Body of pancreas (tissue), 4 donors: ENCODE results near the gene NFKBIB. TPM values are rescaled to one million over a fixed set of nuclear protein-coding genes. Genes with fewer than 3 reads are reported as not detected.

Experiments used
- ATAC-seq: fragments of 150-250 bp; one replicate; pipeline ENCODE4 v1.9.1; 2016
- DNase-seq, 4 donors: peaks; one replicate each; pipeline ENCODE4 v3.0.0-alpha.2; 2019
- H3K27ac ChIP-seq, 4 donors: fragments of 200-600 bp; sonication (generic); 1 replicate in 3 of 4; 2 replicates in 1 of 4; pipeline versions ENCODE4 v1.5.1 to v1.6.1; 2016 to 2019; ENCODE audit warnings: mild to moderate bottlenecking in 1 of 4, mixed read lengths in 1 of 4, moderate library complexity in 1 of 4
- H3K27me3 ChIP-seq, 2 donors: fragments of 200-600 bp; sonication (generic); one replicate each; pipeline ENCODE4 v1.6.0; 2016; ENCODE audit warnings: mild to moderate bottlenecking in 1 of 2
- H3K36me3 ChIP-seq, 2 donors: fragments of 200-600 bp; sonication (generic); replicated peaks in 1 of 2; 2 replicates each; pipeline ENCODE4 v1.5.1; 2016; ENCODE audit warnings: low read depth in 2 of 2; ENCODE audit not compliant: insufficient read depth in 1 of 2
- H3K4me1 ChIP-seq: fragments of 200-600 bp; sonication (generic); one replicate; pipeline ENCODE4 v1.6.0; 2016
- H3K4me3 ChIP-seq, 2 donors: fragments of 200-600 bp; sonication (generic); 1 replicate in 1 of 2; 2 replicates in 1 of 2; pipeline ENCODE4 v1.5.1; 2016 to 2019
- H3K9me3 ChIP-seq, 3 donors: fragments of 200-600 bp; sonication (generic); 1 replicate in 2 of 3; 2 replicates in 1 of 3; pipeline ENCODE4 v1.5.1; 2016
- POLR2A ChIP-seq, 3 donors: fragments of 450-650 bp; IDR thresholded peaks; one replicate each; pipeline ENCODE4 v1.6.1; 2016; ENCODE audit warnings: antibody characterized with exemption in 3 of 3, mild to moderate bottlenecking in 2 of 3
- WGBS, 2 donors: methylation state at CpG; one replicate each; pipeline ENCODE4 v1.1.5; 2017; 5-methylcytosine and 5-hydroxymethylcytosine counted together
- intact Hi-C: fragments of 100-400 bp; cut with DNase I; formaldehyde crosslinking; loops from one replicate; pipeline ENCODE4 v1.15.1; 2023
- total RNA-seq, 2 donors: library from RNA; depleted of rRNA; stranded (reverse); fragments of >200 nt; gene quantifications; one replicate each; pipeline ENCODE4 v1.1.0, GENCODE V29; 2016
- TF ChIP-seq, protein P1 (sequence below), 7 experiments: fragments of 450-650 bp in 4 of 7; fragments of 200-600 bp in 3 of 7; sonication (generic) in 3 of 7; IDR thresholded peaks; one replicate each; pipeline ENCODE4 v1.5.1; 2016 to 2019; ENCODE audit warnings: antibody characterized with exemption in 7 of 7

Gene NFKBIB, protein sequence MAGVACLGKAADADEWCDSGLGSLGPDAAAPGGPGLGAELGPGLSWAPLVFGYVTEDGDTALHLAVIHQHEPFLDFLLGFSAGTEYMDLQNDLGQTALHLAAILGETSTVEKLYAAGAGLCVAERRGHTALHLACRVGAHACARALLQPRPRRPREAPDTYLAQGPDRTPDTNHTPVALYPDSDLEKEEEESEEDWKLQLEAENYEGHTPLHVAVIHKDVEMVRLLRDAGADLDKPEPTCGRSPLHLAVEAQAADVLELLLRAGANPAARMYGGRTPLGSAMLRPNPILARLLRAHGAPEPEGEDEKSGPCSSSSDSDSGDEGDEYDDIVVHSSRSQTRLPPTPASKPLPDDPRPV
- 10 to 100 TPM in 1 of 2 donors, 1 to 10 TPM in 1; 7.8 to 28.3 TPM for total RNA-seq

DNA sequence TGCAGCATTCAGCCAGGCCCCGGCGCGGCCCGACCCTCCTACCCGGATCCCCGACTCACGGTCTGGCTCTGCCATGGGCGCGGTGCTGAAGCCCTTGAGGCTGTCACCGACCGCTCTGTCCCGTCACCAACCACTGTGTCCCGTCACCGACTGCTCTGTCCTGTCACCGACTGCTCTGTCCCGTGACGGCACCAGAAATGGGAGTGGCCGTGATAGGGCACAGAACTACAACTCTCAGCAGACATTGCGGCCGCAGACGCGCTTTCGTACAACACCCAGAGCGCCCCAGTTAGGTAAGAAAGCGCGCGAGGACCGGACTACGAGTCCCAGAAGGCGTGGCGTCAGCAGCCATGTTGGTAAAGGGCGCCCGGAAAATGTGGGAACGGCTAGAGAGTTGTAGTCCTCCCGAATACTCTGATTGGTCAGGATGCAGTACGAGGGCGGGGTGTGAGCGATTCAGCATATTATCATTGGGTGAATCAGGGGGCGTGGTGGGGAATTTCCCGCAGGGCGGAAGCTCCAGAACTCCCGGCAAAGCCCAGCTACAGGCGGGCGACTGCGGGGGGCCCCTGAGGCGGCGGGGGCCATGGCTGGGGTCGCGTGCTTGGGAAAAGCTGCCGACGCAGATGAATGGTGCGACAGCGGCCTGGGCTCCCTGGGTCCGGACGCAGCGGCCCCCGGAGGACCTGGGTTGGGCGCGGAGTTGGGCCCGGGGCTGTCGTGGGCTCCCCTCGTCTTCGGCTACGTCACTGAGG is at the start of gene NFKBIB, which contains the start of gene SIRT2:
Gene NFKBIB (plus strand): TSS at position 523 of the 755 bp plus-strand sequence. CDS start 64 bp downstream, at position 587.
Gene SIRT2 (minus strand): TSS at position 172 of the 755 bp plus-strand sequence. CDS start 97 bp downstream, at position 75.
- no peaks in the 10 kb centered on the region for H3K9me3 ChIP-seq
- no peaks in the 10 kb centered on the region for H3K27me3 ChIP-seq
- ATAC-seq = peak; percentile 97
- H3K4me1 ChIP-seq = peaks cover 32% of the 10 kb centered on the region
- H3K27ac ChIP-seq = peak within 1 kb of the TSS; percentile 67 to 93 (median 84)
- DNase-seq = peak; percentile 100
- intact Hi-C loops = no loop called here
- peak within 1 kb of the TSS; percentile 73 to 79 for H3K4me3 ChIP-seq
- TF ChIP-seq, protein P1, sequence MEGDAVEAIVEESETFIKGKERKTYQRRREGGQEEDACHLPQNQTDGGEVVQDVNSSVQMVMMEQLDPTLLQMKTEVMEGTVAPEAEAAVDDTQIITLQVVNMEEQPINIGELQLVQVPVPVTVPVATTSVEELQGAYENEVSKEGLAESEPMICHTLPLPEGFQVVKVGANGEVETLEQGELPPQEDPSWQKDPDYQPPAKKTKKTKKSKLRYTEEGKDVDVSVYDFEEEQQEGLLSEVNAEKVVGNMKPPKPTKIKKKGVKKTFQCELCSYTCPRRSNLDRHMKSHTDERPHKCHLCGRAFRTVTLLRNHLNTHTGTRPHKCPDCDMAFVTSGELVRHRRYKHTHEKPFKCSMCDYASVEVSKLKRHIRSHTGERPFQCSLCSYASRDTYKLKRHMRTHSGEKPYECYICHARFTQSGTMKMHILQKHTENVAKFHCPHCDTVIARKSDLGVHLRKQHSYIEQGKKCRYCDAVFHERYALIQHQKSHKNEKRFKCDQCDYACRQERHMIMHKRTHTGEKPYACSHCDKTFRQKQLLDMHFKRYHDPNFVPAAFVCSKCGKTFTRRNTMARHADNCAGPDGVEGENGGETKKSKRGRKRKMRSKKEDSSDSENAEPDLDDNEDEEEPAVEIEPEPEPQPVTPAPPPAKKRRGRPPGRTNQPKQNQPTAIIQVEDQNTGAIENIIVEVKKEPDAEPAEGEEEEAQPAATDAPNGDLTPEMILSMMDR (IDR thresholded peaks at IDR 0.05) = peak in 2 of 7 experiments; percentile 0 to 16
- TF ChIP-seq POLR2A (IDR thresholded peaks at IDR 0.05) = peak; percentile 29 to 83 (median 78)
- H3K36me3 ChIP-seq = no peaks in the 10 kb centered on the region
- 0 to 1% methylated on average over 5 to 60 of the region's 64 CpGs for whole genome bisulfite sequencing, 2 donors

DNA sequence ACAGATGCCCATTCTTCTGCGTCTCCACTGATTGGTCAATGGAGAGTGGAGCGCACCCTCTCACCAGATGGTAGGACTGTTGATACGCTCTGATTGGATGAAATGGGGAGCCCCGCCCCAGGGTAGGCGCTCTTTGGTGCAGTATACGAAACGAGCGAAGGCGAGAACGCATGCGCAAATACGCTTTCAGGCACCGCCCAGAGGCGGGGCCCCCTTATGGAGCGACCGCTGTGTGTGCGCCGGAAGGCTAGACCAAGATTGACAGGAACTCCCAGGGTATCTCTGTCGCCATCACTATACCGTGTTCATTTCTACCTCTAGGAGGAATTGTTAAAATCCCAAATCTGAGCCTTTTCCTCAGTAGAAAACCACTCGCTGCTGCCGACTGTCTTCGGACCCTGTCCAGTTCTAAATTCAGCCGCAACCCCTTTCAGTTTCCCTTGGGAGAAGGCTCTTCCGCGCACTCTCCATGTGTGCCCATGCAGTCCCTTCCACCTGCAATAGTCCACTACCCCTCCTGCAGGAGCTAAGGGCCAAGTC is 49.3 kb upstream of the NFKBIB start:
- 0% methylated on average over 8 to 26 of the region's 26 CpGs for WGBS, 2 donors
- intact Hi-C loops = no loop called here
- Histone ChIP-seq H3K4me3 (peak overlapping the region in 1 of 2 donors; percentile 18), H3K36me3 (peaks cover 10 to 15% of the 10 kb centered on the region in 2 donors), H3K9me3 (no peaks in the 10 kb centered on the region), H3K27me3 (no peaks in the 10 kb centered on the region), H3K4me1 (peaks cover 46% of the 10 kb centered on the region), H3K27ac (peak overlapping the region; percentile 95 to 100 (median 98))
- peak; percentile 11 to 88 (median 80) for TF ChIP-seq POLR2A (IDR thresholded peaks at IDR 0.05)
- TF ChIP-seq, protein P1 (IDR thresholded peaks at IDR 0.05) = peak in 5 of 7 experiments; percentile 6 to 51 (median 46)
- DNase-seq (peak in 1 of 4 donors; percentile 100), ATAC-seq (peak; percentile 82)

DNA sequence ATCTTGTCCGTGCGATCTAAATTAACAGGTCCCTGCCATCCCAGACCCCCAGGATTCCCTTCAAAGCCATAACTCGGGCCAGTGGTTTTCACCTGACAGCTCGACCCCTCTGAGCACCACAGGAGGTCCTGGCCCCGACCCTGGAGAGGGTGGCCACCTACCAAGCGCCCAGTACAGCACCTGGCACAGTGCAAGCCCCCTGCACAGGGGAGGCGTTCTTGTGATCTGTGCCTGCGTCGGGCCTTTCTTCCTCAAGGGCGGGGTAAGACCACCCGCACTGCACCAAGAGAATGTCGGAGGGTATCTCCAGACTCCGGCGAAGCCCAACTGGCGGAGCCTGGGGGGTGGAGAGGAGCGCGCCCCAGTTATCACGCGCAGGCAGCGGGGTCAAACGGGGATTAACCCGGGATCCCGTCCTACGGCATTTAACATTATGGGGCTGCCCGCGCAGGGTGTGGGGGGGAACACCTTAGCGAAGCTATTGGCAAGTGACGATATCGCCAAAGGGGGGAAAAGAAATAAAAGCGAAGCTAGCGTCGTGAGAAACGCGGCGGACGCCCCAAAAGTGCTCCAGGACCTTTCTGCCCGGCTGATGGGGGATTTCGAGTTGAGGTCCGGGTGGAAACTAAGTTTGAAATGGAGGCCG is 48.7 kb upstream of the NFKBIB start:
- no peaks in the 10 kb centered on the region for H3K27me3 ChIP-seq
- H3K4me1 ChIP-seq = peaks cover 43% of the 10 kb centered on the region
- H3K4me3 ChIP-seq = peak overlapping the region in 1 of 2 donors; percentile 18
- H3K9me3 ChIP-seq = no peaks in the 10 kb centered on the region
- H3K27ac ChIP-seq = peak overlapping the region; percentile 95 to 100 (median 98)
- 1 to 2% methylated on average over 22 to 40 of the region's 40 CpGs for WGBS, 2 donors
- no peak for TF ChIP-seq POLR2A (IDR thresholded peaks at IDR 0.05)
- TF ChIP-seq, protein P1 (IDR thresholded peaks at IDR 0.05) = peak in 1 of 7 experiments; percentile 1
- no peak for ATAC-seq
- peaks cover 6 to 9% of the 10 kb centered on the region in 2 donors for H3K36me3 ChIP-seq
- peak in 2 of 4 donors; percentile 27 to 37 for DNase-seq
- intact Hi-C loops = no loop called here

DNA sequence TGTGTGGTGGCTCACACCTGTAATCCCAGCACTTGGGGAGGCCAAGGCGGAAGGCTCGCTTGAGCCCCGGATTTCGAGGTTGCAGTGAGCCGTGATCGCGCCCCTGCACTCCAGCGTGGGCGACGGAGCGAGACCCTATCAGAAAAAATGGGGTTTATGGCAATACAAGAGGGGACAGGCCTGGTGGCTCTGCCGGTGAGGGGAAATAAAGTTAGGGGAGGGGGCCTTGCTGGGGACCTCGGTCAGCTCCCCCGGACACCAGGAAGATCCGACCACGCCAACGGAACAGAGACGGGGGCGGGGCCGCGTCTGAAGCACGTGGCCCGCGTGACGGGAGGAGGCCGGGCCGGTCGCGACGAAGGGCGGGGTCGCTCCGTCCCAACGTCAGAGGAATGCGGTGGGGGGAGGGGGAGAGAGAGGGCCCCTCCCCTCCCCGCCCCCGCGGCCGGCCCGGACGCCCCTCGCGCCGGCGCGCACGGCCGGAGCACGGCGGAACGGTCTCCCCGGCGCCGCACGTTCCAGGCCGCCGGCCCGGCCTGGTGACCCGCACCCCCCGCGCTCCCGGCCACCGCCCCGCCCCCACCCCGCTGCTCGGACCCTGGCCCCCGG is 48.0 kb upstream of the NFKBIB start:
- DNase-seq = peak; percentile 94 to 97 (median 96)
- H3K4me1 ChIP-seq = peaks cover 39% of the 10 kb centered on the region
- H3K36me3 ChIP-seq = peaks cover 0 to 3% of the 10 kb centered on the region in 2 donors
- no peaks in the 10 kb centered on the region for H3K27me3 ChIP-seq
- no peaks in the 10 kb centered on the region for H3K9me3 ChIP-seq
- peak; percentile 36 for ATAC-seq
- intact Hi-C loops = no loop called here
- H3K27ac ChIP-seq = peak overlapping the region; percentile 95 to 100 (median 98)
- WGBS, 2 donors = 0% methylated on average over 11 to 47 of the region's 67 CpGs
- TF ChIP-seq, protein P1 (IDR thresholded peaks at IDR 0.05) = no peak
- peak; percentile 63 to 86 (median 71) for TF ChIP-seq POLR2A (IDR thresholded peaks at IDR 0.05)
- H3K4me3 ChIP-seq = peak overlapping the region; percentile 76 to 77
